SU-DHL-6 (cell line): ENCODE results near the gene CCDC27.

ENCODE experiments used
- H2AFZ ChIP-seq: fragments of 200-600 bp; sonication (generic); 2 replicates; pipeline ENCODE4 v1.6.1; 2014; ENCODE audit warnings: low read depth, mild to moderate bottlenecking, moderate library complexity, mixed read lengths, antibody characterized with exemption, low read length; ENCODE audit not compliant: severe bottlenecking
- H3F3A ChIP-seq: fragments of 200-600 bp; shearing (Covaris generic); 2 replicates; pipeline ENCODE4 v1.6.0; 2016; ENCODE audit warnings: antibody characterized with exemption, mild to moderate bottlenecking; ENCODE audit not compliant: insufficient read depth
- H3K27ac ChIP-seq: fragments of 200-600 bp; sonication (generic); 2 replicates; pipeline ENCODE4 v1.5.1; 2016; ENCODE audit warnings: low read depth, mild to moderate bottlenecking, low read length, moderate library complexity, mixed read lengths
- H3K27me3 ChIP-seq: fragments of 200-600 bp; sonication (generic), shearing (Covaris generic); 2 replicates; pipeline ENCODE4 v1.6.0; 2014; ENCODE audit warnings: mild to moderate bottlenecking, low read length
- H3K36me3 ChIP-seq: fragments of 200-600 bp; sonication (generic); 2 replicates; pipeline ENCODE4 v1.6.1; 2014; ENCODE audit warnings: mild to moderate bottlenecking, low read length, mixed read lengths
- H3K4me2 ChIP-seq: fragments of 300-600, 200-600 bp; shearing (Covaris generic), sonication (generic); 2 replicates; pipeline ENCODE4 v1.6.0; 2014; ENCODE audit warnings: low read length, low read depth, mild to moderate bottlenecking; ENCODE audit not compliant: poor library complexity, severe bottlenecking
- H3K4me3 ChIP-seq: fragments of 200-600 bp; sonication (generic); 2 replicates; pipeline ENCODE4 v1.5.1; 2014; ENCODE audit warnings: antibody characterized with exemption, low read length, mild to moderate bottlenecking, mixed read lengths; ENCODE audit not compliant: insufficient read depth, poor library complexity, severe bottlenecking
- H3K79me2 ChIP-seq: fragments of 200-600 bp; sonication (generic); 2 replicates; pipeline ENCODE4 v1.6.1; 2014; ENCODE audit warnings: mild to moderate bottlenecking, low read length, moderate library complexity; ENCODE audit not compliant: insufficient read depth
- H3K9ac ChIP-seq: fragments of 200-600 bp; sonication (generic); 2 replicates; pipeline ENCODE4 v1.7.0; 2014; ENCODE audit warnings: mild to moderate bottlenecking, low read length
- H3K9me2 ChIP-seq: fragments of 200-600 bp; sonication (generic); replicated peaks from 2 replicates; pipeline ENCODE4 v1.6.1; 2014; ENCODE audit warnings: low read length; ENCODE audit not compliant: insufficient read depth
- H3K9me3 ChIP-seq: fragments of 200-600 bp; sonication (generic); 2 replicates; pipeline ENCODE4 v1.6.1; 2014; ENCODE audit warnings: low read length, mixed read lengths; ENCODE audit not compliant: insufficient read depth
- H4K20me1 ChIP-seq: fragments of 200-600 bp; sonication (generic); 2 replicates; pipeline ENCODE4 v1.6.1; 2014; ENCODE audit warnings: low read depth, mild to moderate bottlenecking, antibody characterized with exemption, low read length, moderate library complexity, mixed read lengths
- EZH2phosphoT487 ChIP-seq: fragments of 200-600 bp; sonication (generic), shearing (Covaris generic); conservative IDR thresholded peaks from 2 replicates; pipeline ENCODE4 v1.6.1; 2018; ENCODE audit warnings: mild to moderate bottlenecking, antibody characterized with exemption, low read length, moderate library complexity, mixed read lengths
- TF ChIP-seq, protein P1 (sequence below): fragments of 200-600 bp; sonication (generic); IDR thresholded peaks from one replicate; pipeline ENCODE4 v1.5.1; 2017; ENCODE audit warnings: antibody characterized with exemption, mild to moderate bottlenecking, low read length, moderate library complexity; ENCODE audit not compliant: insufficient read depth, poor library complexity, severe bottlenecking

The CCDC27 gene

DNA sequence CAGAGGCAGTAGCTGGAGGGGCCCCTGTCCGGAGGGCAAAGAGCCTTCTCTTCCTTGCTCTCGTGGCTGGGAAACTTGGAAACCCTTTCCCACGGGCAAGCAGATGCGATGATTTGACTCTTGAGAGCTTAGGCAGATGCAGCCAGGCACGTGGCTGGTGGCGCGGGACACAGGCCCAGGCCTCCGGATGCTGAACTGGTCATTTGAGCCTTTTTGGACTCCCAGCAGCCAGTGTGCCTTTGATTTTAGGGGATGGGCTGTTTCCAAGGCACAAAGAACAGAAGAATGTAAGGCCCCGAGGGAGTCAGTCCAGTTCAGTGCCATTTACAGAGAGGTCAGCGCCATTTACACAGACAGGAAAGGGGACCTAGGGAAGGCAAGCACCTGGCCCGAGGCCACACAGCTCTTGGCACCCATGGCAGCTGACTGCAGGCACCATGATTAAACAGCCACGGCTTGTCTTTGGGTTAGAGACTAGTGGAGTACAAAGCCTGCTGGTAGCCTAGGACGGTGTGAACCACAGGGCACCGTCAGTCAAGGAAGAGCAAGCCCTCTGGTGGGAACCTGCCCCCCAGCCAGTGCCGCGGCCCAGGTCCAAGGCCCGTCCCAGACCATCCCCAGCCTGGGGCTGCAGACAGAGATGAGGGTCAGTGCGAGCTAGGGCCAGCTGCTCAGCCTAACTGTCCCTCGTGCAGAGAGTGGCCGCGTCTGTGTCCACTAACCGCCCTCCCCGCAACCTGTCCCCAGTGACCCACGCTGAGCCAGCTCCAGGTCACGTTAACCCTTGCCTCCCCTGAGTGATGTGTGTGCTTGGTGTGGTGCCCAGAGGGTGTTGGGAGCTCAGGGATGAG is 20.4 kb upstream of the CCDC27 start:
- Histone ChIP-seq H3K9ac (no peak overlapping the region), H3K36me3 (no peaks in the 10 kb centered on the region), H3K9me2 (no peaks in the 10 kb centered on the region), H3K27ac (no peak overlapping the region), H3K4me3 (no peak overlapping the region), H3K27me3 (no peaks in the 10 kb centered on the region), H3K4me2 (no peak overlapping the region), H3K79me2 (no peaks in the 10 kb centered on the region), H3K9me3 (no peaks in the 10 kb centered on the region), H2AFZ (no peak overlapping the region), H4K20me1 (no peaks in the 10 kb centered on the region), H3F3A (no peaks in the 10 kb centered on the region)
- TF ChIP-seq, protein P1, sequence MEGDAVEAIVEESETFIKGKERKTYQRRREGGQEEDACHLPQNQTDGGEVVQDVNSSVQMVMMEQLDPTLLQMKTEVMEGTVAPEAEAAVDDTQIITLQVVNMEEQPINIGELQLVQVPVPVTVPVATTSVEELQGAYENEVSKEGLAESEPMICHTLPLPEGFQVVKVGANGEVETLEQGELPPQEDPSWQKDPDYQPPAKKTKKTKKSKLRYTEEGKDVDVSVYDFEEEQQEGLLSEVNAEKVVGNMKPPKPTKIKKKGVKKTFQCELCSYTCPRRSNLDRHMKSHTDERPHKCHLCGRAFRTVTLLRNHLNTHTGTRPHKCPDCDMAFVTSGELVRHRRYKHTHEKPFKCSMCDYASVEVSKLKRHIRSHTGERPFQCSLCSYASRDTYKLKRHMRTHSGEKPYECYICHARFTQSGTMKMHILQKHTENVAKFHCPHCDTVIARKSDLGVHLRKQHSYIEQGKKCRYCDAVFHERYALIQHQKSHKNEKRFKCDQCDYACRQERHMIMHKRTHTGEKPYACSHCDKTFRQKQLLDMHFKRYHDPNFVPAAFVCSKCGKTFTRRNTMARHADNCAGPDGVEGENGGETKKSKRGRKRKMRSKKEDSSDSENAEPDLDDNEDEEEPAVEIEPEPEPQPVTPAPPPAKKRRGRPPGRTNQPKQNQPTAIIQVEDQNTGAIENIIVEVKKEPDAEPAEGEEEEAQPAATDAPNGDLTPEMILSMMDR: no peak
- TF ChIP-seq EZH2phosphoT487: no peak

DNA sequence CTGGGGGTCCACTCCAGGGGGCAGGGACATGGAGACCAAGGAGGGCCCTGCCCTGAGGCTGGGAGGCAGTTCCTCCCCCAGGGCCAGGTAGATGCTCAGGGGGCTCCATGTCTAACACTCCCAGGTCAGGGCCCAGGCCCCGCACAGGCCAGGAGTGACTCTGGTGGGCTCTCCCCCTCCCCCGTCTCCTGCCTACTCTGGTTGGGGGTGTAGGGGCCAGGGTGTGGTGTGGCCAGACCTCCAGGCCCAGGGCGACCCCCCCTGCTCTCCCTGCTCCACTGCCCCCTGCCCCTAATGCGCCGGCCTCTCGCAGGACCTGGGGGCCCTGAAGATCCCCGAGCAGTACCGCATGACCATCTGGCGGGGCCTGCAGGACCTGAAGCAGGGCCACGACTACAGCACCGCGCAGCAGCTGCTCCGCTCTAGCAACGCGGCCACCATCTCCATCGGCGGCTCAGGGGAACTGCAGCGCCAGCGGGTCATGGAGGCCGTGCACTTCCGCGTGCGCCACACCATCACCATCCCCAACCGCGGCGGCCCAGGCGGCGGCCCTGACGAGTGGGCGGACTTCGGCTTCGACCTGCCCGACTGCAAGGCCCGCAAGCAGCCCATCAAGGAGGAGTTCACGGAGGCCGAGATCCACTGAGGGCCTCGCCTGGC is 19.7 kb upstream of the CCDC27 start:
- H3K27ac ChIP-seq: no peak overlapping the region
- no peaks in the 10 kb centered on the region for H4K20me1 ChIP-seq
- TF ChIP-seq, protein P1: no peak
- no peak for TF ChIP-seq EZH2phosphoT487
- H3K79me2 ChIP-seq: no peaks in the 10 kb centered on the region
- H3K9ac ChIP-seq: no peak overlapping the region
- H3K36me3 ChIP-seq: no peaks in the 10 kb centered on the region
- H3K9me2 ChIP-seq: no peaks in the 10 kb centered on the region
- no peak overlapping the region for H2AFZ ChIP-seq
- H3K27me3 ChIP-seq: no peaks in the 10 kb centered on the region
- H3F3A ChIP-seq: no peaks in the 10 kb centered on the region
- H3K9me3 ChIP-seq: no peaks in the 10 kb centered on the region
- no peak overlapping the region for H3K4me3 ChIP-seq
- no peak overlapping the region for H3K4me2 ChIP-seq

DNA sequence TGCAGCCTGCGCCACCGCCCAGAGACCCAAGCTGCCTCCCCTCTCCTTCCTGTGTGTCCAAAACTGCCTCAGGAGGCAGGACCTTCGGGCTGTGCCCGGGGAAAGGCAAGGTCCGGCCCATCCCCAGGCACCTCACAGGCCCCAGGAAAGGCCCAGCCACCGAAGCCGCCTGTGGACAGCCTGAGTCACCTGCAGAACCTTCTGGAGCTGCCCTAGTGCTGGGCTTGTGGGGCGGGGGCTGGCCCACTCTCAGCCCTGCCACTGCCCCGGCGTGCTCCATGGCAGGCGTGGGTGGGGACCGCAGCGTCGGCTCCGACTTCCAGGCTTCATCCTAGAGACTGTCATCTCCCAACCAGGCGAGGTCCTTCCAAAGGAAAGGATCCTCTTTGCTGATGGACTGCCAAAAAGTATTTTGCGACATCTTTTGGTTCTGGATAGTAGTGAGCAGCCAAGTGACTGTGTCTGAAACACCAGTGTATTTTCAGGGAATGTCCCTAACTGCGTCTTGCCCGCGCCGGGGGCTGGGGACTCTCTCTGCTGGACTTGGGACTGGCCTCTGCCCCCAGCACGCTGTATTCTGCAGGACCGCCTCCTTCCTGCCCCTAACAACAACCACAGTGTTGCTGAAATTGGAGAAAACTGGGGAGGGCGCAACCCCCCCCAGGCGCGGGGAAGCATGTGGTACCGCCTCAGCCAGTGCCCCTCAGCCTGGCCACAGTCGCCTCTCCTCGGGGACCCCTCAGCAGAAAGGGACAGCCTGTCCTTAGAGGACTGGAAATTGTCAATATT is 19.0 kb upstream of the CCDC27 start:
- Histone ChIP-seq H3K27ac (no peak overlapping the region), H3K4me3 (no peak overlapping the region), H3K9me2 (no peaks in the 10 kb centered on the region), H3F3A (no peaks in the 10 kb centered on the region), H3K79me2 (no peaks in the 10 kb centered on the region), H3K27me3 (no peaks in the 10 kb centered on the region), H3K36me3 (no peaks in the 10 kb centered on the region), H3K4me2 (no peak overlapping the region), H3K9ac (no peak overlapping the region), H3K9me3 (no peaks in the 10 kb centered on the region), H4K20me1 (no peaks in the 10 kb centered on the region), H2AFZ (no peak overlapping the region)
- TF ChIP-seq, protein P1: no peak
- no peak for TF ChIP-seq EZH2phosphoT487
